GM12872 (cell line): ENCODE data around the gene SPDYE4.
A peak's percentile ranks its signal among the peaks of the same experiment; 100 is the strongest.

Experiments
- TF ChIP-seq, protein P1 (sequence below): IDR thresholded peaks from 3 replicates; pipeline ENCODE4 v1.5.1; 2011; ENCODE audit warnings: low read depth, mild to moderate bottlenecking, low read length, moderate library complexity; ENCODE audit not compliant: insufficient read depth

The SPDYE4 gene, protein sequence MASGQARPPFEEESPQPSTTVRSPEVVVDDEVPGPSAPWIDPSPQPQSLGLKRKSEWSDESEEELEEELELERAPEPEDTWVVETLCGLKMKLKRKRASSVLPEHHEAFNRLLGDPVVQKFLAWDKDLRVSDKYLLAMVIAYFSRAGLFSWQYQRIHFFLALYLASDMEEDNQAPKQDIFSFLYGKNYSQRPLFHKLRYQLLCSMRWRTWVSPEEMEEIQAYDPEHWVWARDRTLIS

DNA sequence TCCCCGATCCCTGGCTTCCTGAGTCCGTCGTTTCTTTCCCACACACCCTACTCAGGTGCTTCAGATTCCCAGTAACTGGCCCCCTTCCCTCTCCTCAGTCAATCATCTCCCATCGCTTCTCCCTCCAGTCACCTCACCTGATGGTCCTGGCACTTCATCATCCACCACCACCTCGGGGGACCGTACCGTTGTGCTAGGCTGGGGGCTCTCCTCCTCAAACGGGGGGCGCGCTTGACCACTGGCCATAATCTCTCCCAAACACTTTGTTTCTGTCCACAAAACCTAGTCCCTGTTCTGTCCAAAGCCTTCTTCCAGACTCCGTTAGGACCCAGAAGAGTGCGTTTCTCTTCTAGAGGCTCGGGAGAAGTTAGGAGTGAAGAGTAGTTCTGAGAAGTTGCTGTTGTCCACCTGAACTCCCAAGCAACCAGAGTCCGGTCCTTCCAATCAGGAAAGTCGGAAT, at the start of gene SPDYE4:
Gene SPDYE4, minus strand, starts transcription at position 410 of the 460 bp plus-strand sequence. Its CDS starts 164 bp downstream, at position 246.
- TF ChIP-seq, protein P1, sequence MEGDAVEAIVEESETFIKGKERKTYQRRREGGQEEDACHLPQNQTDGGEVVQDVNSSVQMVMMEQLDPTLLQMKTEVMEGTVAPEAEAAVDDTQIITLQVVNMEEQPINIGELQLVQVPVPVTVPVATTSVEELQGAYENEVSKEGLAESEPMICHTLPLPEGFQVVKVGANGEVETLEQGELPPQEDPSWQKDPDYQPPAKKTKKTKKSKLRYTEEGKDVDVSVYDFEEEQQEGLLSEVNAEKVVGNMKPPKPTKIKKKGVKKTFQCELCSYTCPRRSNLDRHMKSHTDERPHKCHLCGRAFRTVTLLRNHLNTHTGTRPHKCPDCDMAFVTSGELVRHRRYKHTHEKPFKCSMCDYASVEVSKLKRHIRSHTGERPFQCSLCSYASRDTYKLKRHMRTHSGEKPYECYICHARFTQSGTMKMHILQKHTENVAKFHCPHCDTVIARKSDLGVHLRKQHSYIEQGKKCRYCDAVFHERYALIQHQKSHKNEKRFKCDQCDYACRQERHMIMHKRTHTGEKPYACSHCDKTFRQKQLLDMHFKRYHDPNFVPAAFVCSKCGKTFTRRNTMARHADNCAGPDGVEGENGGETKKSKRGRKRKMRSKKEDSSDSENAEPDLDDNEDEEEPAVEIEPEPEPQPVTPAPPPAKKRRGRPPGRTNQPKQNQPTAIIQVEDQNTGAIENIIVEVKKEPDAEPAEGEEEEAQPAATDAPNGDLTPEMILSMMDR = no peak

DNA sequence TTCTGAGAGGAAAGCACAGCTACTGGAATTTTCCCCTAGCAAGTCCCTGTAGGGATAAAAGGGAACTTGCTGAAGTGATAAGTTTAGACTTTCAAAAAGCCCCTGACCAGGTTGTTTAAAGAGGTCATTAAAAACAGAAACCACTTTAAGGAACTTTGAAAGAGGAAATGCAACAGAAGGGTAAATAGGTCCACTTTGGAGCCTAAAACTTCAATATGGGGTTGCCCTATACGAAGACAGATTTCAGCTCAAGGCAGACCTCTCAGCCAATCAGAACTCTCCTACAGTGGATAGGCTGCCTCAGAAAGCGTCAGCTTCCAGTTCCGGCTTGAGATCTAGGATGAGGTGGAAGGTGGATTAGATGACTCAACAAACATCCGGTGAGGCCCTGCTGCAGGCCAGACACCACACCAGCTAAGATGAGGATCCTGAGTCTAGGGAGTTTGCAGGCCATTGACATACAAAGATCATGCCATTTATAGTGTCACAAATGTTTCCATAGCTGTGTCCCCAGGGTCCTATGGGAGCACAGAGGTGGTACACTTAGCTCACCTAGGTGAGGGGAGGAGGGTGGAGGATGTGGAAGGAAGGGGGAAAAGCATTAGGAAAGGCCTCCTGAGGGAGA, 48.7 kb upstream of the SPDYE4 start:
- TF ChIP-seq, protein P1 = no peak

DNA sequence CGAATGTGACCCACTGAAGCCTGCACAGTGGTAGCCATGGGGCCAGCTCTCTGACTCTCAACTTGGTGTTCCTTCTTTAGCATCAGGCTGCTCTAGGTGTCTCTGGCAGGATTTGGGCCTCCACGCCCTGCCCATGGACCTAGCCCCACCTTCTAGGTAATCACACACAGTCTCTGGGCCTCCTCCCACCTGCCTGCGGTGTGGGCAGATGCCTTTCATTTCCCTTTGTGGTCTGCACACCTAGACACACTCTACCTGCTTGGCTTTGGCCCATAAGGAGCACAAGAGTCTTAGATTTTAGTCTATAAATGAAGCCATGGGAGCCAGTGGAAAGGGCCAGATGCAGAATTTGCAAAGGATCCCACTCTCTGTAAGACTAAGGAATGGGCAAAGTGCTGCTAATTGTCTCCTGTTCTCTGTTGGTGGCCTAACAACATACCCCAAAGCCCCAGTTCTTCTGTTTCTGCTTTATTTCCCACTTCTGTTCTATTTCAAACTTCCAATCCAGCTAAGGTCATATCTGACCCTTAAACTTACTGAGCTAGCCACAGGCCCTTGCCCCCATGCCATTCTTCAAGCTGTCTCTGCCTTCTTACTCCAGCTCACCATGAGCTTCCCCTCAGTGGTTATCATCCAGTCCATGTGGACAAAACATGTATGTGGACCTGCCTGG, 48.0 kb upstream of the SPDYE4 start:
- TF ChIP-seq, protein P1 = no peak

DNA sequence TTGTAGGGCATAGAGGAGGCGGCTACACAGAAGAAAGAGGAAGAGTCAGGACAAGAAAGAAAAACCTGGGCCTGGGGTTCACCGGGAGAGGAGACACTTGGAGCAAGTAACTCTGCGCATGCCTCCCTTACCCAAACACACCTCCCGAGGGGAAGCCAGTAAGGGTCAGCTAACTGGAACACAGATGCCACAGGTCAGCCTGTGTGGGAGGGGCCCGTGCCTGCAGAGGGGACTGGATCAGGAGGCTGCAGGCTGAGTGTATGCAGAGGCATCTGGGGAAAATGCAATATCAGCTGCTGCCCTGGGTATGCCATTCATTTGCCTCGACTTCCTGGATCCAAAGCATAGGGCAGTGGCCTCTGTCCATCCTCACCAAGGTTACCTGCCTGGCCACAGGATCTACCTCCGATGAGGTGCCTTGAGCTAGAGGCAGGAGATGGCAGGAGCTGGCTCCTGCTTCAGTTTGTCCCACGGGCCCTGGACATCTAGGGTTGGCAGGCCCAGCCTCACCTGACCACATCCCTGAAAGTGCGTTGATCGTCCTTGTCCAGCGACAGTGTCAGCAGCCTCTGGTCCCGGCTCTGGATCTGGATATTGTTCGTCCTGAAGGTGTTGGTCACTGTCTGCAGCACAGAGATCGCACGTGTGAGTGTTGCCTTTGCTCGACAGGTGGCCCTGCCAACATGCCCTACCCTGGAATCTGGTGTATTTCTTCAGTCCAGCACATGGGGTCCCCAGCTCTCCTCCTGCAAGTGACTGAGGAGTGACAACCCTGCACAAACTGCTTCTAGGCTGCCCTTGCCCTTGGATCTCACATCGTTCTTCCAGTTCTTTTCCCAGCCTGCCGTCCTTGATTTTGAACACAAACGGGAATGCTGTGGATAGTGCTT, 45.4 kb upstream of the SPDYE4 start:
- TF ChIP-seq, protein P1 = 0 out of 3 replicates have a peak, but pooled peaks have one; percentile 18

DNA sequence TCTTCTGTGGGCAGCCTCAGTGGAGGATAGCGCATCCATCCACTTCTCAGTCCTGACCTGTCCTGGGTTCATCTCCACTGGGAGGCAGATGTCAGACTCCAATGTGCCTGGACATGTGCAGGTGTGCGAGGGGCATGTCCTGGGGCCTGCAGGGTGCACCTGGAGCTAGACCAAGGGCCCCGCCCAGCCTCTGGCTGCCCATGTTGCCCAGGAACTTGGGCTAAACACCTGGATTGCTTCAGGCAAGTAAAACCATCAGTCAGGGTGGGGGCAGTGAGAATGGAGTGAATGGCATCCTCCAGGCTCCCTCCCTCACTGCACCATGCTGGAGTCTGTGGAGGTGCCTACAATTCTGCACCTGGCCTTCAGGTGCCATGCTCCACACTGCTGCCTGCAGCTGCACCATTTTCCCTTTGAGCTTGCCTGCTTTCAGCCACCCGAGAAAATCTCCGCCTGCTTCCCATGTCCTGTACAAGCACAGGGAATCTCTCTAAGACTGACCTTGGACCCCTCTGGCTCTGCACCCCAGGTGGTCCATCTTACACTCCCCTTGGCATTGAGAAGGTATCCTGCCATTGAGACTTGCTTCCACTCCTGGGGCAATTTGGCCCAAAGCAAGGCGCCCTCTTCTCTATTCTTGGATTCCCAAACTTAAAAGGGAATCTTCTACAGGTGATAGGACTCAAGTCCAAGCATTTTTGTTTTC, 42.9 kb upstream of the SPDYE4 start:
- TF ChIP-seq, protein P1 = no peak

DNA sequence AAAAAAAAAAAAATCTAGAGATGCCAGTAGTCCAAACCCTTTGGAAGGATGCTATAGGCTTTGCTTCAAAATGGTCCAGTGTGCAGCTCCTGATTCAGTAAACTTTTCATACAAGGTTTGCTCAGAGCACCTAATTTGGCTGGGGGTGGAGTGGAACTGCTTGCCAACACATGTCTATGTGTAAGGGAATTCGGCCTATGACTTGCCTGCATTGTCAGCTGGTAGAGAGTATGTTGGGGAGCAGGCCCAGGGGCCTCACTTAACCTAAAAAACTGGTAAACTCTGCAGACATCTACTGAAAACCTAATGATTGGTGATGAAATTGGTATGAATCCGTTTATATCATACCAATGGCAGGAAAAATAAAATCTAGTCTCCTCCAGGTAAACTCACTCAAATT, 42.3 kb upstream of the SPDYE4 start:
- TF ChIP-seq, protein P1 = no peak
